RWPE2 (cell line): Measurements from ENCODE around the gene CHST13.

ENCODE experiments used
- ATAC-seq: fragments of 200-7000 bp; cut with Tn5 transposase; 3 replicates; pipeline ENCODE4 v1.9.1; 2021; ENCODE audit warnings: low read depth
- DNase-seq: peaks from one replicate; pipeline ENCODE4 v3.0.0-alpha.2; 2020; ENCODE audit warnings: low spot score
- H3K27ac ChIP-seq: fragments of 450-650 bp; 2 replicates; pipeline ENCODE4 v1.5.1; 2017; ENCODE audit warnings: mild to moderate bottlenecking; ENCODE audit not compliant: poor library complexity, severe bottlenecking
- H3K27me3 ChIP-seq: fragments of 250-450 bp; sonication (Bioruptor Pico); 2 replicates; pipeline ENCODE4 v1.5.1; 2021; ENCODE audit warnings: mild to moderate bottlenecking, moderate library complexity; ENCODE audit not compliant: insufficient read depth, poor library complexity, severe bottlenecking
- H3K36me3 ChIP-seq: fragments of 250-450 bp; sonication (Bioruptor Pico); 2 replicates; pipeline ENCODE4 v1.5.1; 2020; ENCODE audit warnings: low read depth, mild to moderate bottlenecking, moderate library complexity
- H3K4me1 ChIP-seq: fragments of 250-450 bp; sonication (Bioruptor Pico); 2 replicates; pipeline ENCODE4 v1.5.1; 2021; ENCODE audit warnings: mild to moderate bottlenecking, moderate library complexity; ENCODE audit not compliant: insufficient read depth, poor library complexity, severe bottlenecking
- H3K4me3 ChIP-seq: fragments of 250-450 bp; sonication (Bioruptor Pico); 2 replicates; pipeline ENCODE4 v1.5.1; 2021; ENCODE audit warnings: mild to moderate bottlenecking, moderate library complexity; ENCODE audit not compliant: severe bottlenecking
- H3K9me3 ChIP-seq: fragments of 250-450 bp; sonication (Bioruptor Pico); 2 replicates; pipeline ENCODE4 v1.5.1; 2021; ENCODE audit warnings: mild to moderate bottlenecking, moderate library complexity; ENCODE audit not compliant: severe bottlenecking
- CTCF ChIP-seq: fragments of 450-650 bp; IDR thresholded peaks from one replicate; pipeline ENCODE4 v1.5.1; 2017; ENCODE audit warnings: mild to moderate bottlenecking, moderate library complexity; ENCODE audit not compliant: poor library complexity, severe bottlenecking

The CHST13 gene

GRCh38 chr3:126551839-126552687, 28.1 kb downstream of the CHST13 start:
- Histone ChIP-seq H3K27ac (no peak overlapping the region), H3K27me3 (no peaks in the 10 kb centered on the region), H3K4me1 (no peaks in the 10 kb centered on the region), H3K9me3 (no peaks in the 10 kb centered on the region), H3K4me3 (no peak overlapping the region), H3K36me3 (no peaks in the 10 kb centered on the region)
- no peak for TF ChIP-seq CTCF
- no peak for DNase-seq
- ATAC-seq = no peak

- no peaks in the 10 kb centered on the region for H3K27me3 ChIP-seq
- H3K4me1 ChIP-seq = no peaks in the 10 kb centered on the region
- no peaks in the 10 kb centered on the region for H3K9me3 ChIP-seq
- no peak for DNase-seq
- ATAC-seq = no peak
- H3K4me3 ChIP-seq = no peak overlapping the region
- no peak for TF ChIP-seq CTCF
- no peak overlapping the region for H3K27ac ChIP-seq
- no peaks in the 10 kb centered on the region for H3K36me3 ChIP-seq
Measured at GRCh38 chr3:126552688-126553283, 28.8 kb downstream of the CHST13 start.

- H3K27me3 ChIP-seq = no peaks in the 10 kb centered on the region
- no peaks in the 10 kb centered on the region for H3K4me1 ChIP-seq
- DNase-seq (no peak), ATAC-seq (no peak)
- H3K4me3 ChIP-seq = no peak overlapping the region
- no peak overlapping the region for H3K27ac ChIP-seq
- H3K36me3 ChIP-seq = no peaks in the 10 kb centered on the region
- TF ChIP-seq CTCF = no peak
- no peaks in the 10 kb centered on the region for H3K9me3 ChIP-seq
Measured at GRCh38 chr3:126553284-126554084, 29.5 kb downstream of the CHST13 start.

GRCh38 chr3:126554560-126555525, 30.9 kb downstream of the CHST13 start:
- no peak overlapping the region for H3K4me3 ChIP-seq
- no peaks in the 10 kb centered on the region for H3K9me3 ChIP-seq
- no peaks in the 10 kb centered on the region for H3K4me1 ChIP-seq
- ATAC-seq (no peak), DNase-seq (no peak)
- no peak for TF ChIP-seq CTCF
- H3K27ac ChIP-seq = no peak overlapping the region
- H3K36me3 ChIP-seq = no peaks in the 10 kb centered on the region
- no peaks in the 10 kb centered on the region for H3K27me3 ChIP-seq
